Measurements from ENCODE around the gene RALGPS2. TPM values are rescaled to one million over a fixed set of nuclear protein-coding genes. Genes with fewer than 3 reads are reported as not detected.

The RALGPS2 gene
- polyA plus RNA-seq, 1 of the 3 experiments (the other 2 are of a cell fraction): 5.1 TPM

- Histone ChIP-seq H3K27ac (ENCODE audit: low read depth in 2 of 2, low read length in 1 of 2) (no peak overlapping the region), H3K4me3 (ENCODE audit: low read depth in 2 of 2, low read length in 1 of 2) (no peak overlapping the region), H3K4me1 (ENCODE audit: control insufficient read depth in 1 of 2, insufficient read depth in 2 of 2, low read depth in 1 of 2, low read length in 1 of 2) (no peaks in the 10 kb centered on the region), H3K9ac (no peak overlapping the region), H3K4me2 (no peak overlapping the region), H3K27me3 (ENCODE audit: insufficient read depth) (no peaks in the 10 kb centered on the region), H3K36me3 (replicated peaks in 1 of 2; ENCODE audit: control insufficient read depth in 1 of 2, insufficient read depth in 2 of 2, low read length in 1 of 2) (no peaks in the 10 kb centered on the region), H3F3A (replicated peaks; ENCODE audit: insufficient read depth) (no peaks in the 10 kb centered on the region), H3K9me3 (no peaks in the 10 kb centered on the region), H3K79me2 (ENCODE audit: insufficient read depth) (no peaks in the 10 kb centered on the region), H2AFZ (ENCODE audit: low read depth) (no peak overlapping the region), H3K9me2 (no peaks in the 10 kb centered on the region), H4K20me1 (ENCODE audit: insufficient read depth) (no peaks in the 10 kb centered on the region)
- no peak for TF ChIP-seq FOXJ3 (CRISPR knock-in tag; IDR thresholded peaks at IDR 0.05)
- no peak for TF ChIP-seq RXRA (IDR thresholded peaks at IDR 0.05; ENCODE audit: borderline replicate concordance, low read depth)
- no peak for TF ChIP-seq NFIC (IDR thresholded peaks at IDR 0.05; ENCODE audit: borderline replicate concordance)
- TF ChIP-seq TAF1 (IDR thresholded peaks at IDR 0.05; ENCODE audit: borderline replicate concordance, low read depth, low read length): no peak
- no peak for TF ChIP-seq CHD2 (IDR thresholded peaks at IDR 0.05; ENCODE audit: low read length, partially characterized antibody)
- no peak for TF ChIP-seq SMC3 (IDR thresholded peaks at IDR 0.05; ENCODE audit: low read depth, low read length)
- TF ChIP-seq RCOR1 (IDR thresholded peaks at IDR 0.05; ENCODE audit: low read length): no peak
- TF ChIP-seq SIN3A (IDR thresholded peaks at IDR 0.05; ENCODE audit: borderline replicate concordance, low read depth, low read length): no peak
- TF ChIP-seq CTCF (IDR thresholded peaks at IDR 0.05): no peak
- TF ChIP-seq, protein P1, sequence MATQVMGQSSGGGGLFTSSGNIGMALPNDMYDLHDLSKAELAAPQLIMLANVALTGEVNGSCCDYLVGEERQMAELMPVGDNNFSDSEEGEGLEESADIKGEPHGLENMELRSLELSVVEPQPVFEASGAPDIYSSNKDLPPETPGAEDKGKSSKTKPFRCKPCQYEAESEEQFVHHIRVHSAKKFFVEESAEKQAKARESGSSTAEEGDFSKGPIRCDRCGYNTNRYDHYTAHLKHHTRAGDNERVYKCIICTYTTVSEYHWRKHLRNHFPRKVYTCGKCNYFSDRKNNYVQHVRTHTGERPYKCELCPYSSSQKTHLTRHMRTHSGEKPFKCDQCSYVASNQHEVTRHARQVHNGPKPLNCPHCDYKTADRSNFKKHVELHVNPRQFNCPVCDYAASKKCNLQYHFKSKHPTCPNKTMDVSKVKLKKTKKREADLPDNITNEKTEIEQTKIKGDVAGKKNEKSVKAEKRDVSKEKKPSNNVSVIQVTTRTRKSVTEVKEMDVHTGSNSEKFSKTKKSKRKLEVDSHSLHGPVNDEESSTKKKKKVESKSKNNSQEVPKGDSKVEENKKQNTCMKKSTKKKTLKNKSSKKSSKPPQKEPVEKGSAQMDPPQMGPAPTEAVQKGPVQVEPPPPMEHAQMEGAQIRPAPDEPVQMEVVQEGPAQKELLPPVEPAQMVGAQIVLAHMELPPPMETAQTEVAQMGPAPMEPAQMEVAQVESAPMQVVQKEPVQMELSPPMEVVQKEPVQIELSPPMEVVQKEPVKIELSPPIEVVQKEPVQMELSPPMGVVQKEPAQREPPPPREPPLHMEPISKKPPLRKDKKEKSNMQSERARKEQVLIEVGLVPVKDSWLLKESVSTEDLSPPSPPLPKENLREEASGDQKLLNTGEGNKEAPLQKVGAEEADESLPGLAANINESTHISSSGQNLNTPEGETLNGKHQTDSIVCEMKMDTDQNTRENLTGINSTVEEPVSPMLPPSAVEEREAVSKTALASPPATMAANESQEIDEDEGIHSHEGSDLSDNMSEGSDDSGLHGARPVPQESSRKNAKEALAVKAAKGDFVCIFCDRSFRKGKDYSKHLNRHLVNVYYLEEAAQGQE (IDR thresholded peaks at IDR 0.05; ENCODE audit: low read depth, low read length): no peak
- no peak for TF ChIP-seq TCF12 (IDR thresholded peaks at IDR 0.05)
- no peak for TF ChIP-seq TEAD4 (IDR thresholded peaks at IDR 0.05; ENCODE audit: borderline replicate concordance, insufficient read depth)
- no peak for TF ChIP-seq MXI1 (IDR thresholded peaks at IDR 0.05; ENCODE audit: low read depth, low read length)
- TF ChIP-seq EP300 (IDR thresholded peaks at IDR 0.05; ENCODE audit: borderline replicate concordance in 1 of 2, low read depth in 1 of 2, low read length in 1 of 2): no peak
- TF ChIP-seq FOSL2 (IDR thresholded peaks at IDR 0.05; ENCODE audit: borderline replicate concordance, low read depth): no peak
- TF ChIP-seq JUND (IDR thresholded peaks at IDR 0.05): no peak
- CTCF ChIA-PET: no interaction called here
- WGBS (ENCODE audit: low lambda C conversion rate): 90% methylated on average over 5 of the region's 5 CpGs
- POLR2A ChIA-PET: no interaction called here
- no peak for DNase-seq
These were observed 32.3 kb upstream of the RALGPS2 start for GRCh38 chr1:178692564-178693327.
